Testis (tissue), 3 donors: Measurements from ENCODE around the gene CACNA2D1. TPM values are rescaled to one million over a fixed set of nuclear protein-coding genes. Genes with fewer than 3 reads are reported as not detected.

Experiments used
- DNase-seq: peaks from one replicate; pipeline ENCODE4 v3.0.0-alpha.2; 2019
- H3K27ac ChIP-seq, 2 donors: fragments of 200-600 bp; sonication (generic); one replicate each; pipeline ENCODE4 v1.5.1; 2019
- H3K27me3 ChIP-seq: fragments of 200-600 bp; sonication (generic); one replicate; pipeline ENCODE4 v1.5.1; 2019
- H3K36me3 ChIP-seq: fragments of 200-600 bp; sonication (generic); one replicate; pipeline ENCODE4 v1.5.1; 2017; ENCODE audit warnings: low read depth; ENCODE audit errors: missing control alignments
- H3K4me1 ChIP-seq: fragments of 200-600 bp; sonication (generic); one replicate; pipeline ENCODE4 v1.5.1; 2019
- H3K4me3 ChIP-seq, 2 donors: fragments of 200-600 bp; sonication (generic); one replicate each; pipeline ENCODE4 v1.5.1; 2017 to 2019
- H3K9me3 ChIP-seq: fragments of 200-600 bp; sonication (generic); one replicate; pipeline ENCODE4 v1.5.1; 2017
- POLR2A ChIP-seq: fragments of 450-650 bp; IDR thresholded peaks from one replicate; pipeline ENCODE4 v1.6.1; 2017; ENCODE audit warnings: antibody characterized with exemption, mild to moderate bottlenecking, moderate library complexity
- whole genome bisulfite sequencing, 2 donors: methylation state at CpG; one replicate each; pipeline ENCODE4 v1.1.5; 2018; 5-methylcytosine and 5-hydroxymethylcytosine counted together
- intact Hi-C: fragments of 100-400 bp; cut with DNase I; formaldehyde crosslinking; loops from one replicate; pipeline ENCODE4 v1.15.1; 2023; ENCODE audit warnings: low total_unique reads
- polyA plus RNA-seq: library from polyadenylated mRNA; stranded (reverse); fragments of 350-450 nt; fragmentation: Illumina TruSeq; extraction: RNeasy Lipid Tissue Mini Kit (QIAGEN cat#74804); gene quantifications from one replicate; pipeline ENCODE4 v1.2.3, GENCODE V29; 2014; ENCODE audit warnings: low read depth, low replicate concordance; ENCODE audit not compliant: insufficient read depth
- total RNA-seq, 2 donors: library from RNA; depleted of rRNA; stranded (reverse); fragments of >200 nt; gene quantifications; one replicate each; pipeline ENCODE4 v1.2.3, GENCODE V29; 2016
- TF ChIP-seq, protein P1 (sequence below), 3 experiments: fragments of 450-650 bp in 2 of 3; fragments of 200-600 bp in 1 of 3; sonication (generic) in 1 of 3; IDR thresholded peaks; one replicate each; pipeline ENCODE4 v1.5.1; 2016 to 2019; ENCODE audit warnings: antibody characterized with exemption in 3 of 3, mild to moderate bottlenecking in 2 of 3, moderate library complexity in 1 of 3

Gene CACNA2D1
- total and polyA plus RNA-seq, 3 donors from 2014 or later, result 5.4 to 29.1 (median 28.0) TPM

GRCh38 chr7:82335001-82335400, 108.6 kb downstream of the CACNA2D1 start:
- no peaks in the 10 kb centered on the region for H3K4me1 ChIP-seq
- no peak overlapping the region for H3K27ac ChIP-seq
- 92 to 97% methylated on average over 2 of the region's 2 CpGs for WGBS, 2 donors
- no peak overlapping the region for H3K4me3 ChIP-seq
- H3K27me3 ChIP-seq, result no peaks in the 10 kb centered on the region
- no peaks in the 10 kb centered on the region for H3K9me3 ChIP-seq
- no peaks in the 10 kb centered on the region for H3K36me3 ChIP-seq
- TF ChIP-seq POLR2A, result no peak
- TF ChIP-seq, protein P1, sequence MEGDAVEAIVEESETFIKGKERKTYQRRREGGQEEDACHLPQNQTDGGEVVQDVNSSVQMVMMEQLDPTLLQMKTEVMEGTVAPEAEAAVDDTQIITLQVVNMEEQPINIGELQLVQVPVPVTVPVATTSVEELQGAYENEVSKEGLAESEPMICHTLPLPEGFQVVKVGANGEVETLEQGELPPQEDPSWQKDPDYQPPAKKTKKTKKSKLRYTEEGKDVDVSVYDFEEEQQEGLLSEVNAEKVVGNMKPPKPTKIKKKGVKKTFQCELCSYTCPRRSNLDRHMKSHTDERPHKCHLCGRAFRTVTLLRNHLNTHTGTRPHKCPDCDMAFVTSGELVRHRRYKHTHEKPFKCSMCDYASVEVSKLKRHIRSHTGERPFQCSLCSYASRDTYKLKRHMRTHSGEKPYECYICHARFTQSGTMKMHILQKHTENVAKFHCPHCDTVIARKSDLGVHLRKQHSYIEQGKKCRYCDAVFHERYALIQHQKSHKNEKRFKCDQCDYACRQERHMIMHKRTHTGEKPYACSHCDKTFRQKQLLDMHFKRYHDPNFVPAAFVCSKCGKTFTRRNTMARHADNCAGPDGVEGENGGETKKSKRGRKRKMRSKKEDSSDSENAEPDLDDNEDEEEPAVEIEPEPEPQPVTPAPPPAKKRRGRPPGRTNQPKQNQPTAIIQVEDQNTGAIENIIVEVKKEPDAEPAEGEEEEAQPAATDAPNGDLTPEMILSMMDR (IDR thresholded peaks at IDR 0.05), result no peak
- no peak for DNase-seq
- intact Hi-C loops, result no loop called here

DNA sequence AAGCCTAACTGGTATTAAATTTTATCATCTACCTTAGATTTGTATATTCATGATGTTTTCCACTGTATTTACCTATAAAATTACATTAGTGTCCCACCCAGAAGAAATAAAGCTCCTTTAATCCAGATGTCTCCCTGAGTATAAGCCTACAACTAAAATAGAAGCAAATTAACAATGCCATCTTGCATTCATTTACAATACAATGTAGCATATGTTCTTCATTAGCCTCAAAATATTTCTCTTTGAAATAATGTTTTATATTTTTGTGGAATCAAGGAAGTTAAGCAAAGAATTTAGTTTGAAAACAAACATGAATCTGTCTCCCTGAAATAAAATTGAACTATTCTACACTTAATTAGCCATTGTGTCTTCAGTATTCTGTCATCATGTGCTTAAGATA, 112.3 kb downstream of the CACNA2D1 start:
- Histone ChIP-seq H3K36me3 (no peaks in the 10 kb centered on the region), H3K4me3 (no peak overlapping the region), H3K9me3 (no peaks in the 10 kb centered on the region), H3K4me1 (no peaks in the 10 kb centered on the region), H3K27me3 (no peaks in the 10 kb centered on the region), H3K27ac (no peak overlapping the region)
- no peak for DNase-seq
- no peak for TF ChIP-seq POLR2A
- TF ChIP-seq, protein P1 (IDR thresholded peaks at IDR 0.05), result no peak
- intact Hi-C loops, result no loop called here

- no peak for DNase-seq
- no peak for TF ChIP-seq POLR2A
- TF ChIP-seq, protein P1 (IDR thresholded peaks at IDR 0.05), result no peak
- Histone ChIP-seq H3K27ac (no peak overlapping the region), H3K27me3 (no peaks in the 10 kb centered on the region), H3K36me3 (no peaks in the 10 kb centered on the region), H3K9me3 (no peaks in the 10 kb centered on the region), H3K4me3 (no peak overlapping the region), H3K4me1 (no peaks in the 10 kb centered on the region)
- 88 to 91% methylated on average over 2 of the region's 2 CpGs for WGBS, 2 donors
- intact Hi-C loops, result no loop called here
Measured at GRCh38 chr7:82330706-82331215, 112.8 kb downstream of the CACNA2D1 start.

DNA sequence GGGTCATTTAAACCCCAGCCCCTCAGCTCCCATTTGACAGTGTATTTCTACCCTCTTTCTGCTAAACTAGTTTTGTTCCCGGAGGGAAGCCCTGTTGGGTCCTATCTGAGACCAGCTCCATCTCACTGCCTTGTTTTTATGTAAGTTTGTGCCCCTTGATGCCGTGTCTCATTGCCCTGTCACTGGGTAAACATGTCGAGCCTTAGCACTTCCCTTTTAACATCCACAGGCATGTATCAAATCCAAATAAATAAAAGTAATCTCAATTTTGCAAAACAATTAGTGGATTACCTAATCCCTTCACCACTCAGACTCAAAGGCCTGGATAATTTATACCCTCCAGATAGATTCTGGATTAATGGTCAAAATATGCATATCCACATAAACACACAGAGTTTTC, 115.7 kb downstream of the CACNA2D1 start:
- Histone ChIP-seq H3K36me3 (no peaks in the 10 kb centered on the region), H3K27ac (no peak overlapping the region), H3K4me3 (no peak overlapping the region), H3K4me1 (no peaks in the 10 kb centered on the region), H3K9me3 (no peaks in the 10 kb centered on the region), H3K27me3 (no peaks in the 10 kb centered on the region)
- TF ChIP-seq, protein P1 (IDR thresholded peaks at IDR 0.05), result no peak
- TF ChIP-seq POLR2A, result no peak
- DNase-seq, result no peak
- 64 to 82% methylated on average over 3 of the region's 3 CpGs for WGBS, 2 donors
- intact Hi-C loops, result no loop called here

DNA sequence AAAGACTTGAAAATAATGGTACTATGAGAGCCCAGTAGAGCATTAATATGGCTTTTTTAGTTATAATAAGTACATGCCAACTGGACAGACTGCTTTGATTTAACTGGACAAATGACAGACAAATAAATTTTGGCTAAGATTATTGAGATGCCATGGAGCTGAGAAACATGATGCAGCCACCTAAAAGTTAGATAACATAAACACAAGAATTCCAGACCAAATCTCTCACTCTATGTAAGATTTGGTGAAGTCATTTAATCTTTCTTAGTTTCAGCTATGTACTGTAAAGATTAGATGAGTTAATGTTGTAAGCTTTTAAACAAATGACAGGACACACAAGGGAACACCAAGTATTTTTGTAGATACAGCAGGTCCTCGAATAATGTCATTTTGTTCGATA, 118.2 kb downstream of the CACNA2D1 start:
- H3K4me3 ChIP-seq, result no peak overlapping the region
- no peak for DNase-seq
- no peaks in the 10 kb centered on the region for H3K9me3 ChIP-seq
- no peaks in the 10 kb centered on the region for H3K27me3 ChIP-seq
- intact Hi-C loops, result no loop called here
- no peak for TF ChIP-seq POLR2A
- TF ChIP-seq, protein P1 (IDR thresholded peaks at IDR 0.05), result no peak
- whole genome bisulfite sequencing, 2 donors, result 82 to 95% methylated on average over 2 of the region's 2 CpGs
- H3K27ac ChIP-seq, result no peak overlapping the region
- no peaks in the 10 kb centered on the region for H3K4me1 ChIP-seq
- no peaks in the 10 kb centered on the region for H3K36me3 ChIP-seq
